ENCODE measurements around the gene CFAP97D2. TPM values are rescaled to one million over a fixed set of nuclear protein-coding genes. Genes with fewer than 3 reads are reported as not detected.
"Not testable (repeated sequence)": the region's sequence is repeated elsewhere in the genome, so short reads cannot be mapped to it uniquely, and the experiment has no call there.

Gene CFAP97D2
- total RNA-seq, 1 donor from 2014 or later, result not detected

DNA sequence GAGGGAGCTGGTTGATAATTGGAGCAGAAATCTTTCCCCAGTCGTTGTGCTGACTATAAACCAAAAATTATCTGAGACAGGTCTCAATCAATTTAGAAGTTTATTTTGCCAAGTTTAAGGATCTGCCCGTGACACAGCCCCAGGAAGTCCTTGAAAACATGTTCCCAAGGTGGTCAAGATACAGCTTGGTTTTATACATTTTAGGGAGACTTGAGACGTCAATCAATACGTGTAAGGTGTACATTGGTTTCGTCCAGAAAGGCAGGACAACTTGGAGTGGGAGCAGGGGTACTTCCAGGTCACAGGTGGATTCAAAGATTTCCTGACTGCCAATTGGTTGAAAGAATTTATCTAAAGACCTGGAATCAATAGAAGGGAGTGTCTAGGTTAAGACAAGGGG lies 17.6 kb downstream of the CFAP97D2 start:
- Histone ChIP-seq H3K4me1 (no peaks in the 10 kb centered on the region), H3K9me3 (replicated peaks) (peaks cover 10% of the 10 kb centered on the region), H3K4me3 (no peak overlapping the region), H3K27ac (replicated peaks) (no peak overlapping the region), H3K36me3 (no peaks in the 10 kb centered on the region), H3K27me3 (ENCODE audit: low read depth) (peaks cover 62% of the 10 kb centered on the region)
- intact Hi-C loops (cut with micrococcal nuclease), result no loop called here
- TF ChIP-seq, protein P1, sequence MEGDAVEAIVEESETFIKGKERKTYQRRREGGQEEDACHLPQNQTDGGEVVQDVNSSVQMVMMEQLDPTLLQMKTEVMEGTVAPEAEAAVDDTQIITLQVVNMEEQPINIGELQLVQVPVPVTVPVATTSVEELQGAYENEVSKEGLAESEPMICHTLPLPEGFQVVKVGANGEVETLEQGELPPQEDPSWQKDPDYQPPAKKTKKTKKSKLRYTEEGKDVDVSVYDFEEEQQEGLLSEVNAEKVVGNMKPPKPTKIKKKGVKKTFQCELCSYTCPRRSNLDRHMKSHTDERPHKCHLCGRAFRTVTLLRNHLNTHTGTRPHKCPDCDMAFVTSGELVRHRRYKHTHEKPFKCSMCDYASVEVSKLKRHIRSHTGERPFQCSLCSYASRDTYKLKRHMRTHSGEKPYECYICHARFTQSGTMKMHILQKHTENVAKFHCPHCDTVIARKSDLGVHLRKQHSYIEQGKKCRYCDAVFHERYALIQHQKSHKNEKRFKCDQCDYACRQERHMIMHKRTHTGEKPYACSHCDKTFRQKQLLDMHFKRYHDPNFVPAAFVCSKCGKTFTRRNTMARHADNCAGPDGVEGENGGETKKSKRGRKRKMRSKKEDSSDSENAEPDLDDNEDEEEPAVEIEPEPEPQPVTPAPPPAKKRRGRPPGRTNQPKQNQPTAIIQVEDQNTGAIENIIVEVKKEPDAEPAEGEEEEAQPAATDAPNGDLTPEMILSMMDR (IDR thresholded peaks at IDR 0.05; ENCODE audit: borderline replicate concordance), result no peak
- no peak for DNase-seq

DNA sequence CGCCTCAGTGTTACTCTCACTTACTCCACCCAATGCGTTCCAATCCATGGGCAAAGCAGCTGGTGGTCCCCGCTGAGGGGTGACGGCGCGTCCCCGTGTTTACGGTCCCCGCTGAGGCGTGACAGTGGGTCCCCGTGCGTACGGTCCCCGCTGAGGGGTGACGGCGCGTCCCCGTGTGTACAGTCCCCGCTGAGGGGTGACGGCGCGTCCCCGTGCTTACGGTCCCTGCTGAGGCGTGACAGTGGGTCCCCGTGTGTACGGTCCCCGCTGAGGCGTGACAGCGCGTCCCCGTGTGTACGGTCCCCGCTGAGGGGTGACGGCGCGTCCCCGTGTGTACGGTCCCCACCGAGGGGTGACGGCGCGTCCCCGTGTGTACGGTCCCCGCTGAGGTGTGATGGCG lies 19.5 kb downstream of the CFAP97D2 start:
- intact Hi-C loops (cut with micrococcal nuclease), result no loop called here
- no peak overlapping the region for H3K27ac ChIP-seq (replicated peaks)
- H3K9me3 ChIP-seq (replicated peaks), result peaks cover 1% of the 10 kb centered on the region
- H3K36me3 ChIP-seq, result no peaks in the 10 kb centered on the region
- peaks cover 81% of the 10 kb centered on the region for H3K27me3 ChIP-seq (ENCODE audit: low read depth)
- no peak for DNase-seq
- no peaks in the 10 kb centered on the region for H3K4me1 ChIP-seq
- H3K4me3 ChIP-seq, result no peak overlapping the region
- TF ChIP-seq, protein P1 (IDR thresholded peaks at IDR 0.05; ENCODE audit: borderline replicate concordance), result no peak

DNA sequence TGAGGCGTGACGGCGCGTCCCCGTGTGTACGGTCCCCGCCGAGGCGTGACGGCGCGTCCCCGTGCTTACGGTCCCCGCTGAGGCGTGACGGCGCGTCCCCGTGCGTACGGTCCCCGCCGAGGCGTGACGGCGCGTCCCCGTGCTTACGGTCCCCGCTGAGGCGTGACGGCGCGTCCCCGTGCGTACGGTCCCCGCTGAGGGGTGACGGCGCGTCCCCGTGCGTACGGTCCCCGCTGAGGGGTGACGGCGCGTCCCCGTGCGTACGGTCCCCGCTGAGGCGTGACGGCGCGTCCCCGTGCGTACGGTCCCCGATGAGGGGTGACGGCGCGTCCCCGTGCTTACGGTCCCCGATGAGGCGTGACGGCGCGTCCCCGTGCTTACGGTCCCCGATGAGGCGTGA lies 20.5 kb downstream of the CFAP97D2 start:
- intact Hi-C loops (cut with micrococcal nuclease); H3K36me3 ChIP-seq; H3K4me1 ChIP-seq; H3K27ac ChIP-seq (replicated peaks); H3K9me3 ChIP-seq (replicated peaks); H3K4me3 ChIP-seq; DNase-seq: not testable (repeated sequence)
- peaks cover 87% of the 10 kb centered on the region for H3K27me3 ChIP-seq (ENCODE audit: low read depth)

DNA sequence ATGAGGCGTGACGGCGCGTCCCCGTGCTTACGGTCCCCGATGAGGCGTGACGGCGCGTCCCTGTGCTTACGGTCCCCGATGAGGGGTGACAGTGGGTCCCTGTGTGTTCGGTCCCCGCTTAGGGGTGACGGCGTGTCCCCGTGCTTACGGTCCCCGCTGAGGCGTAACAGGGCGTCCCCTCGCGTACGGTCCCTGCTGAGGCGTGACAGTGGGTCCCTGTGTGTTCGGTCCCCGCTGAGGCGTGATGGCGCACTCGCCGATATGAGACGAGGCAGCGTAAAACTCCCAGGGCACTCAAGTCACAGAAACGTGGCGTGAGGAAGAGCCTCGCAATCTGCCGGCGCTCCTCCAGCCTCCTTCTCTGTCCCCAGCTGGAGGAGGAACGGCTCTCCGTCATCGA lies 20.9 kb downstream of the CFAP97D2 start:
- no peak for DNase-seq
- no peak overlapping the region for H3K4me3 ChIP-seq
- no peaks in the 10 kb centered on the region for H3K36me3 ChIP-seq
- peaks cover 82% of the 10 kb centered on the region for H3K27me3 ChIP-seq (ENCODE audit: low read depth)
- no peaks in the 10 kb centered on the region for H3K4me1 ChIP-seq
- TF ChIP-seq, protein P1 (IDR thresholded peaks at IDR 0.05; ENCODE audit: borderline replicate concordance), result no peak
- no peaks in the 10 kb centered on the region for H3K9me3 ChIP-seq (replicated peaks)
- no peak overlapping the region for H3K27ac ChIP-seq (replicated peaks)
- intact Hi-C loops (cut with micrococcal nuclease), result no loop called here

DNA sequence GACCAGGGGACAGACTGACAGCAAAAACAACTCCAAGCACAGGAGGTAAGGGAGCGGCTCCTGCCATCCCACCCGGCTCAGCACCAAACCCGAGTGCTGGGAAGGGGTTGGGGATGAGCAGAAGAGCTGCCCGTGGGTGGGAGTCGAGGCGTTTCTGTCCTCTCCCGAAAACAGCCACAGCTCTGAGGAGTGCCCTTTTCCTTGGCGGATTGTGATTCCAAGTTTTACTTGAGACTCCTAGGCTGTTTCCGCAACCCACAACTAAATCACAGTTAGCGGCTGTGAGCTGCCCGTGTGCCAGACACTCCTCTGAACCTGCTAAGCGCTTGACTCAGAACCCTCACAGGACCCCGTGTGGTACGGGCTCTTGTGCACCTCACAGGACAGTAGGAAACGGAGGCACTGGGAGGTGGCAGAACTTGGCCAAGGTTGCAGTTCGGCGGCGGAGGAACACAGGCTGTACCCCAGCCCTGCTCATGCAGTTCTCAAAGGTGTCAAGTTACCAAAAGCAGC lies 21.4 kb downstream of the CFAP97D2 start:
- H3K9me3 ChIP-seq (replicated peaks), result no peaks in the 10 kb centered on the region
- H3K27me3 ChIP-seq (ENCODE audit: low read depth), result peaks cover 78% of the 10 kb centered on the region
- H3K4me1 ChIP-seq, result no peaks in the 10 kb centered on the region
- no peak overlapping the region for H3K4me3 ChIP-seq
- H3K27ac ChIP-seq (replicated peaks), result no peak overlapping the region
- no peaks in the 10 kb centered on the region for H3K36me3 ChIP-seq
- DNase-seq, result no peak
- intact Hi-C loops (cut with micrococcal nuclease), result no loop called here
- TF ChIP-seq, protein P1 (IDR thresholded peaks at IDR 0.05; ENCODE audit: borderline replicate concordance), result no peak

DNA sequence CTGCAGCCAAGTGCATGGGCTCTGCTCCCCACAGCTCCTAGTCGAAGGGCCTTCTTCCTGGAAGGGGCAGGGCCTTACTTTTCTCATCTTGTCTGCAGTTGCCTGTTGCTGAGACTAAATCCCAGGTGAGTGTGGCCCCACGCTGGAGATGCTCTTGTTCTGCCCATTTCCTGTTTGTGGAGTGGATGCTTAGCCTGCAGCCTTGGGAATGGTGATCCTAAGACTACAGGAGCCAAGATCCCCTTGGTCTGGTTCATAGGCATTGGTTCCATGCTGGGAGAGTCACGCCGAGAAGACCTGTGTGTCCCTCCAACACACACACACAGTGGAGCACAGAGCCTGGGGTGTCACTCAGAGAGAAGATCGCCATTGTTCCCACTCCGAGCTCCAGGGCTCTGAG lies 23.5 kb downstream of the CFAP97D2 start:
- H3K27ac ChIP-seq (replicated peaks), result no peak overlapping the region
- no peaks in the 10 kb centered on the region for H3K36me3 ChIP-seq
- peaks cover 58% of the 10 kb centered on the region for H3K27me3 ChIP-seq (ENCODE audit: low read depth)
- H3K9me3 ChIP-seq (replicated peaks), result peaks cover 8% of the 10 kb centered on the region
- no peak for DNase-seq
- no peaks in the 10 kb centered on the region for H3K4me1 ChIP-seq
- H3K4me3 ChIP-seq, result no peak overlapping the region
- intact Hi-C loops (cut with micrococcal nuclease), result no loop called here
- TF ChIP-seq, protein P1 (IDR thresholded peaks at IDR 0.05; ENCODE audit: borderline replicate concordance), result no peak

All from left ventricle myocardium inferior (tissue), 1 donor.